SK-N-SH (cell line): ENCODE data around the gene SDCCAG8. TPM values are rescaled to one million over a fixed set of nuclear protein-coding genes. Genes with fewer than 3 reads are reported as not detected.

Source experiments
- CTCF ChIA-PET: fragments of 300-600, 350-600 bp; formaldehyde crosslinking; extraction: SDS; loops from one replicate; lab custom pipeline; 2021; lab: Yijun Ruan, JAX
- POLR2A ChIA-PET: fragments of 350-600 bp; sonication (Branson Sonifier 250); formaldehyde crosslinking; extraction: SDS; loops from one replicate; lab custom pipeline; 2020; ENCODE audit warnings: antibody characterized with exemption, inconsistent platforms; lab: Yijun Ruan, JAX
- DNase-seq: peaks from one replicate; pipeline ENCODE4 v3.0.0; 2012
- H2AFZ ChIP-seq: fragments of 200-600 bp; sonication (generic); 2 replicates; pipeline ENCODE4 v1.8.1; 2016; ENCODE audit warnings: antibody characterized with exemption, mild to moderate bottlenecking, low read depth
- H3F3A ChIP-seq: fragments of 200-600 bp; sonication (generic); replicated peaks from 2 replicates; pipeline ENCODE3; 2016; ENCODE audit warnings: antibody characterized with exemption, mild to moderate bottlenecking; ENCODE audit not compliant: insufficient read depth
- H3K27ac ChIP-seq, 2 experiments: fragments of 200-500 bp in 1 of 2; fragments of 200-600 bp in 1 of 2; sonication (Bioruptor generic) in 1 of 2; sonication (generic), shearing (Covaris generic) in 1 of 2; 2 replicates each; pipeline versions ENCODE4 v1.5.1 to v1.6.1; 2014 to 2016; ENCODE audit warnings: low read depth in 2 of 2, inconsistent platforms in 1 of 2, low read length in 1 of 2, mild to moderate bottlenecking in 1 of 2, mixed read lengths in 1 of 2
- H3K27me3 ChIP-seq: fragments of 200-600 bp; sonication (generic), shearing (Covaris generic); 2 replicates; pipeline ENCODE4 v1.6.1; 2016; ENCODE audit warnings: mixed run types; ENCODE audit not compliant: insufficient read depth
- H3K36me3 ChIP-seq, 2 experiments: fragments of 200-500 bp in 1 of 2; fragments of 200-600 bp in 1 of 2; sonication (Bioruptor generic) in 1 of 2; sonication (generic) in 1 of 2; replicated peaks in 1 of 2; 2 replicates each; pipeline versions ENCODE3 to v1.5.1; 2014 to 2016; ENCODE audit warnings: low read length in 1 of 2, mild to moderate bottlenecking in 1 of 2; ENCODE audit not compliant: insufficient read depth in 2 of 2, control insufficient read depth in 1 of 2
- H3K4me1 ChIP-seq, 2 experiments: fragments of 200-500 bp in 1 of 2; fragments of 200-600 bp in 1 of 2; sonication (Bioruptor generic) in 1 of 2; sonication (generic), shearing (Covaris generic) in 1 of 2; 2 replicates each; pipeline versions ENCODE4 v1.5.1 to v1.6.1; 2014 to 2016; ENCODE audit warnings: low read depth in 1 of 2, low read length in 1 of 2, mixed run types in 1 of 2; ENCODE audit not compliant: insufficient read depth in 2 of 2, control insufficient read depth in 1 of 2
- H3K4me2 ChIP-seq: fragments of 200-600 bp; sonication (generic), shearing (Covaris generic); 2 replicates; pipeline ENCODE4 v1.6.1; 2017; ENCODE audit warnings: mixed run types
- H3K4me3 ChIP-seq, 2 experiments: fragments of 200-500 bp in 1 of 2; fragments of 200-600 bp in 1 of 2; sonication (Bioruptor generic) in 1 of 2; sonication (generic), shearing (Covaris generic) in 1 of 2; 2 replicates each; pipeline versions ENCODE4 v1.5.1 to v1.8.1; 2014 to 2016; ENCODE audit warnings: low read depth in 2 of 2, inconsistent platforms in 1 of 2, low read length in 1 of 2, mild to moderate bottlenecking in 1 of 2, mixed read lengths in 1 of 2, moderate library complexity in 1 of 2
- H3K79me2 ChIP-seq: fragments of 200-600 bp; sonication (generic); 2 replicates; pipeline ENCODE4 v1.8.1; 2017; ENCODE audit warnings: mild to moderate bottlenecking; ENCODE audit not compliant: insufficient read depth
- H3K9ac ChIP-seq: fragments of 200-600 bp; sonication (generic); 2 replicates; pipeline ENCODE4 v1.6.1; 2017; ENCODE audit warnings: mixed run types
- H3K9me2 ChIP-seq: fragments of 200-600 bp; sonication (generic); 2 replicates; pipeline ENCODE4 v1.6.1; 2017; ENCODE audit warnings: mixed run types
- H3K9me3 ChIP-seq: fragments of 200-600 bp; sonication (generic); 2 replicates; pipeline ENCODE4 v1.6.1; 2017; ENCODE audit warnings: mixed run types, mild to moderate bottlenecking, moderate library complexity
- H4K20me1 ChIP-seq: fragments of 200-600 bp; sonication (generic); 2 replicates; pipeline ENCODE4 v1.6.1; 2017; ENCODE audit warnings: mild to moderate bottlenecking, mixed run types; ENCODE audit not compliant: insufficient read depth
- ELF1 ChIP-seq: IDR thresholded peaks from 2 replicates; pipeline ENCODE4 v1.4.0; 2012
- EP300 ChIP-seq, 2 experiments: IDR thresholded peaks; 2 replicates each; pipeline versions ENCODE4 v1.4.0 to v1.6.1; 2012; ENCODE audit warnings: borderline replicate concordance in 1 of 2, low read depth in 1 of 2, low read length in 1 of 2
- EZH2phosphoT487 ChIP-seq: fragments of 200-600 bp; sonication (generic); IDR thresholded peaks from 2 replicates; pipeline ENCODE4 v1.6.1; 2017; ENCODE audit warnings: low read depth, mixed run types, mild to moderate bottlenecking, antibody characterized with exemption, moderate library complexity, borderline replicate concordance
- FOSL2 ChIP-seq: IDR thresholded peaks from 2 replicates; pipeline ENCODE4 v1.4.0; 2012; ENCODE audit warnings: low read depth, mild to moderate bottlenecking, moderate library complexity, borderline replicate concordance
- GABPA ChIP-seq: IDR thresholded peaks from 2 replicates; pipeline ENCODE4 v1.4.0; 2012; ENCODE audit warnings: low read depth, mild to moderate bottlenecking
- MEF2A ChIP-seq: IDR thresholded peaks from 2 replicates; pipeline ENCODE4 v1.4.0; 2012; ENCODE audit warnings: low read depth, borderline replicate concordance
- MXI1 ChIP-seq: IDR thresholded peaks from 2 replicates; pipeline ENCODE4 v1.6.1; 2012; ENCODE audit warnings: mild to moderate bottlenecking, low read depth, low read length, improper control_type of control experiment
- NRF1 ChIP-seq: IDR thresholded peaks from 2 replicates; pipeline ENCODE4 v1.6.1; 2012; ENCODE audit warnings: low read depth, mild to moderate bottlenecking, low read length
- POLR2AphosphoS5 ChIP-seq: IDR thresholded peaks from 2 replicates; pipeline ENCODE4 v1.6.1; 2012; ENCODE audit warnings: low read depth, low read length
- RAD21 ChIP-seq: IDR thresholded peaks from 2 replicates; pipeline ENCODE4 v1.6.1; 2012; ENCODE audit warnings: mild to moderate bottlenecking, low read length
- RFX5 ChIP-seq: IDR thresholded peaks from 2 replicates; pipeline ENCODE4 v1.6.1; 2012; ENCODE audit warnings: mild to moderate bottlenecking, improper control_type of control experiment, low read length
- SMC3 ChIP-seq: IDR thresholded peaks from 2 replicates; pipeline ENCODE4 v1.6.1; 2012; ENCODE audit warnings: low read depth, low read length, improper control_type of control experiment
- TAF1 ChIP-seq: IDR thresholded peaks from 2 replicates; pipeline ENCODE4 v1.6.1; 2012; ENCODE audit warnings: low read depth, mild to moderate bottlenecking, low read length, moderate library complexity, borderline replicate concordance
- WGBS: methylation state at CpG from one replicate; pipeline ENCODE4 v1.1.6; 2017; ENCODE audit warnings: low lambda C conversion rate; 5-methylcytosine and 5-hydroxymethylcytosine counted together
- polyA plus RNA-seq, 3 experiments: library from polyadenylated mRNA; depleted of rRNA; stranded (reverse); fragments of >200 nt; gene quantifications; 2 replicates each; pipeline ENCODE4 v1.2.3, GENCODE V29; 2012
- TF ChIP-seq, protein P1 (sequence below): IDR thresholded peaks from 2 replicates; pipeline ENCODE4 v1.4.0; 2012; ENCODE audit warnings: low read depth, borderline replicate concordance
- TF ChIP-seq, protein P2 (sequence below): fragments of 150-350 bp; IDR thresholded peaks from 2 replicates; pipeline ENCODE4 v1.6.1; 2016; ENCODE audit warnings: mild to moderate bottlenecking, low read depth, low read length
- TF ChIP-seq, protein P3 (sequence below): IDR thresholded peaks from 2 replicates; pipeline ENCODE4 v1.6.1; 2012; ENCODE audit warnings: mild to moderate bottlenecking, low read depth, low read length, moderate library complexity
- TF ChIP-seq, protein P4 (sequence below): fragments of 200-600 bp; sonication (generic); IDR thresholded peaks from 2 replicates; pipeline ENCODE4 v1.6.1; 2017; ENCODE audit warnings: antibody characterized with exemption, mild to moderate bottlenecking, moderate library complexity

The SDCCAG8 gene
- polyA plus RNA-seq, 1 of the 3 experiments (the other 2 are of a cell fraction): 22.7 TPM

DNA sequence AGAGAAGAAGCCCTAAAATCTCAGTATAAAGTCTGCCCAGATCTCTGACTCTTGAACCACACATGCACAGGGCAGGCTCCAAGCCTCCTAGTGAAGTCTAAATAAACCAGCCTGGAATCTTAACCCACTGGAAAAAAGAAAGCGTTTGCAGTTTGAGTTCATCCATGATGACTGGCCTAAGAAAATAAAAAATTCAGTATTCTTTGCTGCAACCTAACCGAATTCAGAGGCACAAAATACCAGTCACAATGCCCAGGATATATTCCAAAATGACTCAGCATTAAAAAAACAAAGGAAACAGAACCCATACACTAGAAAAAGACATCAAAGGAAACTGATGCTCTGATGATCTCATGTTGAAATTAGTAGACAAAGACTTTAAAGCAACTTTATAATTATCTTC is 269.2 kb downstream of the SDCCAG8 start (continued):
- no peak for TF ChIP-seq RFX5
- TF ChIP-seq, protein P1, sequence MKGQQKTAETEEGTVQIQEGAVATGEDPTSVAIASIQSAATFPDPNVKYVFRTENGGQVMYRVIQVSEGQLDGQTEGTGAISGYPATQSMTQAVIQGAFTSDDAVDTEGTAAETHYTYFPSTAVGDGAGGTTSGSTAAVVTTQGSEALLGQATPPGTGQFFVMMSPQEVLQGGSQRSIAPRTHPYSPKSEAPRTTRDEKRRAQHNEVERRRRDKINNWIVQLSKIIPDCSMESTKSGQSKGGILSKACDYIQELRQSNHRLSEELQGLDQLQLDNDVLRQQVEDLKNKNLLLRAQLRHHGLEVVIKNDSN: no peak
- no peak for TF ChIP-seq ELF1
- TF ChIP-seq, protein P2, sequence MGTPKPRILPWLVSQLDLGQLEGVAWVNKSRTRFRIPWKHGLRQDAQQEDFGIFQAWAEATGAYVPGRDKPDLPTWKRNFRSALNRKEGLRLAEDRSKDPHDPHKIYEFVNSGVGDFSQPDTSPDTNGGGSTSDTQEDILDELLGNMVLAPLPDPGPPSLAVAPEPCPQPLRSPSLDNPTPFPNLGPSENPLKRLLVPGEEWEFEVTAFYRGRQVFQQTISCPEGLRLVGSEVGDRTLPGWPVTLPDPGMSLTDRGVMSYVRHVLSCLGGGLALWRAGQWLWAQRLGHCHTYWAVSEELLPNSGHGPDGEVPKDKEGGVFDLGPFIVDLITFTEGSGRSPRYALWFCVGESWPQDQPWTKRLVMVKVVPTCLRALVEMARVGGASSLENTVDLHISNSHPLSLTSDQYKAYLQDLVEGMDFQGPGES: no peak
- peak in 1 of 2 experiments; percentile 76; a peak in 1 of 4 replicates for TF ChIP-seq EP300 (IDR thresholded peaks at IDR 0.05; ENCODE audit: borderline replicate concordance in 1 of 2, low read depth in 1 of 2, low read length in 1 of 2)
- TF ChIP-seq MEF2A: peak; percentile 50; the same call in 1 of the 2 replicates
- no peak for TF ChIP-seq GABPA
- no peak for TF ChIP-seq POLR2AphosphoS5

DNA sequence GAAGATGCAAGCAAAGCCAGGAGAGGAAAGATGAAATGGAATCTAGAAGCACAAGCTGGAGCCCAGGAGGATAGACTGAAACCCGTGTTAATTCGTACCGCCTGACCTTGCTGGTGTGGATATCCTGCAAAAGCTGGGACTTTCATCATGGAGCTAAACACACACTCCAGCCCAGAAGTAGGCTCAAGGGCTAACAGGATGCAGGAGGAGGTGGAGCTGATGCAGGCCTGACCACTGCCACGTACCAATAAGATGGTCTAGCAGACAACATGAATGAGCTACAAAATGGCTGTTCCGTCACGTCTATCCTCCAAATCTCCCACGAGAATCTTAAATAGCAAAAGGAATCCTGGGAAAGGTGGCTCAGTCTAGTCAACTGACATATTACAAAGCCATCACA is 270.3 kb downstream of the SDCCAG8 start:
- H3K9me3 ChIP-seq: no peaks in the 10 kb centered on the region
- H3K27me3 ChIP-seq: no peaks in the 10 kb centered on the region
- no peaks in the 10 kb centered on the region for H3K79me2 ChIP-seq
- ChIA-PET POLR2A (no interaction called here), CTCF (no interaction called here)
- H3K27ac ChIP-seq: peak overlapping the region; percentile 11 to 89; a peak in 2 of 4 replicates
- TF ChIP-seq NRF1 (no peak), TAF1 (no peak), RAD21 (no peak), FOSL2 (no peak), SMC3 (no peak), RFX5 (no peak), EZH2phosphoT487 (no peak), MXI1 (no peak)
- TF ChIP-seq, protein P1: no peak
- TF ChIP-seq, protein P3, sequence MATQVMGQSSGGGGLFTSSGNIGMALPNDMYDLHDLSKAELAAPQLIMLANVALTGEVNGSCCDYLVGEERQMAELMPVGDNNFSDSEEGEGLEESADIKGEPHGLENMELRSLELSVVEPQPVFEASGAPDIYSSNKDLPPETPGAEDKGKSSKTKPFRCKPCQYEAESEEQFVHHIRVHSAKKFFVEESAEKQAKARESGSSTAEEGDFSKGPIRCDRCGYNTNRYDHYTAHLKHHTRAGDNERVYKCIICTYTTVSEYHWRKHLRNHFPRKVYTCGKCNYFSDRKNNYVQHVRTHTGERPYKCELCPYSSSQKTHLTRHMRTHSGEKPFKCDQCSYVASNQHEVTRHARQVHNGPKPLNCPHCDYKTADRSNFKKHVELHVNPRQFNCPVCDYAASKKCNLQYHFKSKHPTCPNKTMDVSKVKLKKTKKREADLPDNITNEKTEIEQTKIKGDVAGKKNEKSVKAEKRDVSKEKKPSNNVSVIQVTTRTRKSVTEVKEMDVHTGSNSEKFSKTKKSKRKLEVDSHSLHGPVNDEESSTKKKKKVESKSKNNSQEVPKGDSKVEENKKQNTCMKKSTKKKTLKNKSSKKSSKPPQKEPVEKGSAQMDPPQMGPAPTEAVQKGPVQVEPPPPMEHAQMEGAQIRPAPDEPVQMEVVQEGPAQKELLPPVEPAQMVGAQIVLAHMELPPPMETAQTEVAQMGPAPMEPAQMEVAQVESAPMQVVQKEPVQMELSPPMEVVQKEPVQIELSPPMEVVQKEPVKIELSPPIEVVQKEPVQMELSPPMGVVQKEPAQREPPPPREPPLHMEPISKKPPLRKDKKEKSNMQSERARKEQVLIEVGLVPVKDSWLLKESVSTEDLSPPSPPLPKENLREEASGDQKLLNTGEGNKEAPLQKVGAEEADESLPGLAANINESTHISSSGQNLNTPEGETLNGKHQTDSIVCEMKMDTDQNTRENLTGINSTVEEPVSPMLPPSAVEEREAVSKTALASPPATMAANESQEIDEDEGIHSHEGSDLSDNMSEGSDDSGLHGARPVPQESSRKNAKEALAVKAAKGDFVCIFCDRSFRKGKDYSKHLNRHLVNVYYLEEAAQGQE: no peak
- TF ChIP-seq, protein P4, sequence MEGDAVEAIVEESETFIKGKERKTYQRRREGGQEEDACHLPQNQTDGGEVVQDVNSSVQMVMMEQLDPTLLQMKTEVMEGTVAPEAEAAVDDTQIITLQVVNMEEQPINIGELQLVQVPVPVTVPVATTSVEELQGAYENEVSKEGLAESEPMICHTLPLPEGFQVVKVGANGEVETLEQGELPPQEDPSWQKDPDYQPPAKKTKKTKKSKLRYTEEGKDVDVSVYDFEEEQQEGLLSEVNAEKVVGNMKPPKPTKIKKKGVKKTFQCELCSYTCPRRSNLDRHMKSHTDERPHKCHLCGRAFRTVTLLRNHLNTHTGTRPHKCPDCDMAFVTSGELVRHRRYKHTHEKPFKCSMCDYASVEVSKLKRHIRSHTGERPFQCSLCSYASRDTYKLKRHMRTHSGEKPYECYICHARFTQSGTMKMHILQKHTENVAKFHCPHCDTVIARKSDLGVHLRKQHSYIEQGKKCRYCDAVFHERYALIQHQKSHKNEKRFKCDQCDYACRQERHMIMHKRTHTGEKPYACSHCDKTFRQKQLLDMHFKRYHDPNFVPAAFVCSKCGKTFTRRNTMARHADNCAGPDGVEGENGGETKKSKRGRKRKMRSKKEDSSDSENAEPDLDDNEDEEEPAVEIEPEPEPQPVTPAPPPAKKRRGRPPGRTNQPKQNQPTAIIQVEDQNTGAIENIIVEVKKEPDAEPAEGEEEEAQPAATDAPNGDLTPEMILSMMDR: no peak
- no peak overlapping the region for H3K9ac ChIP-seq
- peaks cover 5 to 13% of the 10 kb centered on the region in 2 experiments for H3K4me1 ChIP-seq
- H3K9me2 ChIP-seq: no peaks in the 10 kb centered on the region
- peaks cover 34% of the 10 kb centered on the region for H3F3A ChIP-seq
- peaks cover 3 to 21% of the 10 kb centered on the region in 2 experiments for H3K36me3 ChIP-seq
- no peak overlapping the region for H2AFZ ChIP-seq
- no peak overlapping the region for H3K4me2 ChIP-seq
- no peak for DNase-seq
- no peak overlapping the region for H3K4me3 ChIP-seq
- H4K20me1 ChIP-seq: no peaks in the 10 kb centered on the region; the same call in 1 of the 2 replicates
- whole genome bisulfite sequencing: 95% methylated on average over 7 of the region's 7 CpGs
